Natural killer cell (primary cell): Measurements from ENCODE around the gene ITGAE. TPM values are rescaled to one million over a fixed set of nuclear protein-coding genes. Genes with fewer than 3 reads are reported as not detected.
A peak's percentile ranks its signal among the peaks of the same experiment; 100 is the strongest.

Experiments
- ATAC-seq, 3 donors: fragments of 150-1000 bp in 2 of 3; fragments of 200-7000 bp in 1 of 3; cut with Tn5 transposase; 1 replicate in 1 of 3; 2 replicates in 2 of 3; pipeline ENCODE4 v1.10.0; 2021; ENCODE audit warnings: mild to moderate bottlenecking in 2 of 3, moderate library complexity in 2 of 3
- DNase-seq, 2 donors: peaks; one replicate each; pipeline versions ENCODE4 v3.0.0 to v3.0.0-alpha.2; 2013 to 2021; ENCODE audit warnings: mixed read lengths in 1 of 2
- H3K27ac ChIP-seq: one replicate; pipeline ENCODE4 v1.5.1; 2013; ENCODE audit warnings: mild to moderate bottlenecking, low read length
- H3K27me3 ChIP-seq: one replicate; pipeline ENCODE4 v1.6.1; 2013; ENCODE audit warnings: low read length; ENCODE audit not compliant: control insufficient read depth, insufficient read depth
- H3K36me3 ChIP-seq: one replicate; pipeline ENCODE4 v1.6.1; 2013; ENCODE audit warnings: low read length; ENCODE audit not compliant: control insufficient read depth, insufficient read depth
- H3K4me1 ChIP-seq: one replicate; pipeline ENCODE4 v1.6.1; 2013; ENCODE audit warnings: low read length; ENCODE audit not compliant: control insufficient read depth, insufficient read depth
- H3K4me3 ChIP-seq: one replicate; pipeline ENCODE4 v1.5.1; 2013; ENCODE audit warnings: low read length
- H3K9me3 ChIP-seq: one replicate; pipeline ENCODE4 v1.6.1; 2013; ENCODE audit warnings: low read length; ENCODE audit not compliant: control insufficient read depth, insufficient read depth
- H3K27ac Mint-ChIP-seq, 2 donors: one replicate each; pipeline ENCODE4 v1.8.0; 2022; ENCODE audit warnings: mild to moderate bottlenecking in 2 of 2, mixed read lengths in 2 of 2, moderate library complexity in 1 of 2
- H3K27me3 Mint-ChIP-seq, 2 donors: one replicate each; pipeline ENCODE4 v1.8.0; 2022; ENCODE audit warnings: low read depth in 2 of 2, mixed read lengths in 2 of 2
- H3K36me3 Mint-ChIP-seq: one replicate; pipeline ENCODE4 v1.8.0; 2022; ENCODE audit warnings: mixed read lengths
- H3K4me1 Mint-ChIP-seq, 2 donors: one replicate each; pipeline ENCODE4 v1.8.0; 2022; ENCODE audit warnings: mixed read lengths in 2 of 2
- H3K4me3 Mint-ChIP-seq: one replicate; pipeline ENCODE4 v1.8.0; 2022; ENCODE audit warnings: mild to moderate bottlenecking, moderate library complexity, mixed read lengths
- H3K9me3 Mint-ChIP-seq, 2 donors: one replicate each; pipeline ENCODE4 v1.8.0; 2022; ENCODE audit warnings: mixed read lengths in 2 of 2
- WGBS: methylation state at CpG from one replicate; pipeline ENCODE4 v1.1.7; 2013; ENCODE audit warnings: missing lambda C conversion rate; ENCODE audit not compliant: insufficient coverage; 5-methylcytosine and 5-hydroxymethylcytosine counted together
- intact Hi-C: fragments of 100-400 bp; cut with micrococcal nuclease; formaldehyde crosslinking; loops from one replicate; pipeline ENCODE4 v1.14.2; 2022
- total RNA-seq, 4 donors: library from RNA; stranded (reverse); fragments of 120-200 nt in 1 of 4; gene quantifications; one replicate each; pipeline versions ENCODE4 v1.2.3 to v1.2.4, GENCODE V29; 2013 to 2022
- TF ChIP-seq, protein P1 (sequence below): fragments of 200-600 bp; IDR thresholded peaks from one replicate; pipeline ENCODE4 v1.8.0; 2022; ENCODE audit warnings: antibody characterized with exemption

ITGAE gene
- total RNA-seq, 3 donors from 2014 or later (not counting 1 experiment from before 2014, with no cell fraction given): 12.8 to 13.8 (median 13.8) TPM

DNA sequence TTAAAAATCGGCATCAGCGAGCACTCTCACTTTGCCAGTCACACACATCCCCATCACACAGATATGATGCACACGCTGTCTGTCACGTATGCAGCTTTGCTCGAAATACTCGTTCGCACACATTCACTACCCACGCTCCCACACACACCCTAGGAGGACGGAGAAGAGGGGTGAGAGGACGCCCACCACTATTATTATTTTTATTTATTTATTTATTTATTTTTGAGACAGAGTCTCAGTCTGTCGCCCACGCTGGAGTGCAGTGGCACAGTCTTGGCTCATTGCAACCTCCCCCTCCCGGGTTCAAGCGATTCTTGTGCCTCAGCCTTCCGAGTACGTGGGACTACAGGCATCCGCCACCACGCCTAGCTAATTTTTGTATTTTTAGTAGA, 46.9 kb downstream of the ITGAE start:
- Mint-ChIP-seq H3K27me3 (no peaks in the 10 kb centered on the region), H3K36me3 (no peaks in the 10 kb centered on the region), H3K9me3 (no peaks in the 10 kb centered on the region), H3K27ac (no peak overlapping the region), H3K4me1 (peaks cover 0 to 27% of the 10 kb centered on the region in 2 donors), H3K4me3 (no peak overlapping the region)
- Histone ChIP-seq H3K9me3 (no peaks in the 10 kb centered on the region), H3K4me3 (no peak overlapping the region), H3K27ac (no peak overlapping the region), H3K27me3 (no peaks in the 10 kb centered on the region), H3K36me3 (no peaks in the 10 kb centered on the region), H3K4me1 (peaks cover 43% of the 10 kb centered on the region)
- WGBS: 99% methylated on average over 16 of the region's 18 CpGs
- ATAC-seq (no peak), DNase-seq (no peak)
- TF ChIP-seq, protein P1, sequence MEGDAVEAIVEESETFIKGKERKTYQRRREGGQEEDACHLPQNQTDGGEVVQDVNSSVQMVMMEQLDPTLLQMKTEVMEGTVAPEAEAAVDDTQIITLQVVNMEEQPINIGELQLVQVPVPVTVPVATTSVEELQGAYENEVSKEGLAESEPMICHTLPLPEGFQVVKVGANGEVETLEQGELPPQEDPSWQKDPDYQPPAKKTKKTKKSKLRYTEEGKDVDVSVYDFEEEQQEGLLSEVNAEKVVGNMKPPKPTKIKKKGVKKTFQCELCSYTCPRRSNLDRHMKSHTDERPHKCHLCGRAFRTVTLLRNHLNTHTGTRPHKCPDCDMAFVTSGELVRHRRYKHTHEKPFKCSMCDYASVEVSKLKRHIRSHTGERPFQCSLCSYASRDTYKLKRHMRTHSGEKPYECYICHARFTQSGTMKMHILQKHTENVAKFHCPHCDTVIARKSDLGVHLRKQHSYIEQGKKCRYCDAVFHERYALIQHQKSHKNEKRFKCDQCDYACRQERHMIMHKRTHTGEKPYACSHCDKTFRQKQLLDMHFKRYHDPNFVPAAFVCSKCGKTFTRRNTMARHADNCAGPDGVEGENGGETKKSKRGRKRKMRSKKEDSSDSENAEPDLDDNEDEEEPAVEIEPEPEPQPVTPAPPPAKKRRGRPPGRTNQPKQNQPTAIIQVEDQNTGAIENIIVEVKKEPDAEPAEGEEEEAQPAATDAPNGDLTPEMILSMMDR: no peak
- intact Hi-C loops: no loop called here

DNA sequence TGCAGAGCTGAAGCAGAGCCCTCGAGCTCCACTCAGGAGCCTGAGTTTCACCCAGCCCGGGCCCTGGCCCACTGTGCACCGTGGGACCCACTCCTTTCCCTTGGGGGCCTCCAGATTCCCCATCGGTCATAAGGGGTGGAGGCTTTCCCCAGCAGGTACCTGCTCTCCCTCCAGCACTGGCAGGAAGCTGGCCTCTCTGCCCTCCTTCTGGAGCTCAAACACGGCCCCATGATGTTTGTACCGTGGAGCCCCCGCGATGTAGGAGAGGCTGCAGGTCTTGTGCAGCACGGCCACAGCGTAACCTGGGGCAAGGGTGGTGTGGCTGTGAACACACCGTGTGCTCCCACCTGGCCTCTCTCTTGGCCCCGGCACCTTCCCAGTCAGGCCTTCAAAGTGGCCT, 47.4 kb downstream of the ITGAE start:
- no peaks in the 10 kb centered on the region for H3K27me3 ChIP-seq
- ATAC-seq (no peak), DNase-seq (no peak)
- no peaks in the 10 kb centered on the region for H3K9me3 ChIP-seq
- no peak overlapping the region for H3K27ac ChIP-seq
- Mint-ChIP-seq H3K36me3 (no peaks in the 10 kb centered on the region), H3K27me3 (peaks cover 0 to 2% of the 10 kb centered on the region in 2 donors), H3K9me3 (no peaks in the 10 kb centered on the region), H3K4me1 (peaks cover 0 to 31% of the 10 kb centered on the region in 2 donors), H3K27ac (no peak overlapping the region), H3K4me3 (no peak overlapping the region)
- 93% methylated on average over 12 of the region's 12 CpGs for WGBS
- intact Hi-C loops: no loop called here
- H3K36me3 ChIP-seq: no peaks in the 10 kb centered on the region
- no peak overlapping the region for H3K4me3 ChIP-seq
- peaks cover 43% of the 10 kb centered on the region for H3K4me1 ChIP-seq
- TF ChIP-seq, protein P1: no peak

DNA sequence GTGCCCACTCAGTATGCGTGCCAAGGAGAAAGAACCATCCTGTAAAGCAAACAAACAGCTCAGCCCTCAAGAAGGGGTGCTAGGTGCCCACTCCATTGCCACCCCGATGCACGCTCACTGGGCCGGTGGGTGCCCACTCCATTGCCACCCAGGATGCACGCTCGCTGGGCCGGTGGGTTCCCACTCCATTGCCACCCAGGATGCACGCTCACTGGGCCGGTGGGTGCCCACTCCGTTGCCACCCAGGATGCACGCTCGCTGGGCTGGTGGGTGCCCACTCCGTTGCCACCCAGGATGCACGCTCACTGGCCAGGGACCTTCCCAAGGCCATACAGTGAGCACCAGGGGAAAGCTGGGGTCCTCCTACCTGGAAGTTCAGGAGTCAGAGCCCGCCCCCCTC, 49.2 kb downstream of the ITGAE start:
- DNase-seq: no peak
- peaks cover 43% of the 10 kb centered on the region for H3K4me1 ChIP-seq
- no peak overlapping the region for H3K27ac Mint-ChIP-seq

DNA sequence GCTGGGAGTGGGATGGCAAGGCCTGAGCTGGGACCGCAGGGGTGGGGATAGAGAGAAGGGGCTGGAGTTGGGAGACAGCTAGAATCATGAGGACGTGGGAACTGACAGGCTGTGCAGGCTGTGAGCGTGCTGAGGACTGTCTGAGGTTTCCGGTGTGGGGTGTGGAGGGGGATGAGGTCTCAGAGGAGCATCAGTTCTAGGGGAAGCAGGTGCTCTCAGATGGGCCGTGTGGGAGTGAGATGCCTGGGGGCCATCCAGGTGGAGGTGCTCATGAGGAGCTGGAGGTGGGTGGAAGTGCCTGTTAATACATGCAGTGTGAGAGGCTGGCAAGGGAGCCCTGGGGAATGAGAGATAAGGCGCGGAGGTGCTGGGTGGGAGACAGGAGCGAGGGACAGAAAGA, 50.1 kb downstream of the ITGAE start:
- Mint-ChIP-seq H3K36me3 (no peaks in the 10 kb centered on the region), H3K4me3 (peak overlapping the region; percentile 60), H3K27ac (peak overlapping the region in 1 of 2 donors; percentile 58), H3K4me1 (peaks cover 0 to 26% of the 10 kb centered on the region in 2 donors), H3K27me3 (peaks cover 0 to 2% of the 10 kb centered on the region in 2 donors), H3K9me3 (no peaks in the 10 kb centered on the region)
- peak in 1 of 2 donors; percentile 79 for DNase-seq
- intact Hi-C loops: no loop called here
- H3K9me3 ChIP-seq: no peaks in the 10 kb centered on the region
- peak in 1 of 3 donors; percentile 17 for ATAC-seq
- TF ChIP-seq, protein P1: no peak
- peaks cover 43% of the 10 kb centered on the region for H3K4me1 ChIP-seq
- H3K27me3 ChIP-seq: no peaks in the 10 kb centered on the region
- H3K4me3 ChIP-seq: no peak overlapping the region
- no peak overlapping the region for H3K27ac ChIP-seq
- no peaks in the 10 kb centered on the region for H3K36me3 ChIP-seq
- 62% methylated on average over 8 of the region's 8 CpGs for WGBS

More for the DNA sequence above, 49.2 kb downstream of the ITGAE start:
- Mint-ChIP-seq H3K4me1 (peaks cover 0 to 26% of the 10 kb centered on the region in 2 donors), H3K9me3 (no peaks in the 10 kb centered on the region), H3K4me3 (no peak overlapping the region), H3K36me3 (no peaks in the 10 kb centered on the region), H3K27me3 (peaks cover 0 to 2% of the 10 kb centered on the region in 2 donors)
- intact Hi-C loops: no loop called here
- Histone ChIP-seq H3K4me3 (no peak overlapping the region), H3K36me3 (no peaks in the 10 kb centered on the region), H3K27me3 (no peaks in the 10 kb centered on the region), H3K27ac (no peak overlapping the region), H3K9me3 (no peaks in the 10 kb centered on the region)
- no peak for ATAC-seq
- TF ChIP-seq, protein P1: no peak
- 94% methylated on average over 15 of the region's 15 CpGs for WGBS
